Measurements from ENCODE around the gene ELP4.

DNA sequence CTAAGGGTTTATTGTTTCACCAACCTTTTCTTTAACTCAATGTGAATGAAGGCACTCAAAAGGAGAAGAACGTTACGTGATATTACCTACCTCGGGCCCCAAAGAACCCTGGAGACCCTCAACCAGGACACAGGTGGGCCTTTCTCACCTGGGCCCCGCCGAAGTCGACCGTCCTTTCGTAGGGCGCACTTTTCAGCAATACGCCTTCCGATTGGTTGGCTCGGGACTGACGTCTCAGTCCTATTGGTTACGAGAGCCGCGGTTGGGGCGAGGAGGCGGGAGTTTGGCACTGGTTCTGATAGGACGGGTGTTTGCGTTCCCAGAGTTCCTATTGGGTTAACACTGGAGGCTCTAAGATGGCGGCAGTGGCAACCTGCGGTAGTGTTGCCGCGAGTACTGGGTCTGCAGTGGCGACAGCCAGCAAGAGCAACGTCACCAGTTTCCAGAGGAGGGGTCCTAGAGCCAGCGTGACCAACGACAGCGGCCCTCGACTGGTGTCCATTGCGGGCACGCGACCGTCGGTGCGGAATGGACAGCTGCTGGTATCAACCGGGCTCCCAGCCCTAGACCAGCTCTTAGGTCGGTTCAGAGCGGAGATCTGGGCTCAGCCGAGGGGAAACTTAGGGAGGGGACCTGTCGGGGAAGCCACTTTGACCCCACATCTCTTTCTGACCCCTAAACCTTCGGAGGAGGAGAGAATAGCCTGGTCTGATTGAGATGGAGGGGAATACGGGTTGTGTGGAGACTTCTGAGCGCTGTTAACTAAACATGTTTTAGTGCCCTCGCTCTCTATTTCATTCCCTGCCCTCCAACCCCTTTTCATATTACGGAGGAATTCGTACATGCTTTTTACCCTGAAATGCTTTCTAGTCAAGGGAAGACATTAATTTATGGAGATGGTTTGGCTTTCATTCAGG, at the start of gene ELP4, which contains the start of gene IMMP1L:
- TF ChIP-seq POLR2A (IDR thresholded peaks at IDR 0.05; ENCODE audit: borderline replicate concordance, extremely low read depth, insufficient read depth, insufficient read length): peak; percentile 70
- TF ChIP-seq, protein P1, sequence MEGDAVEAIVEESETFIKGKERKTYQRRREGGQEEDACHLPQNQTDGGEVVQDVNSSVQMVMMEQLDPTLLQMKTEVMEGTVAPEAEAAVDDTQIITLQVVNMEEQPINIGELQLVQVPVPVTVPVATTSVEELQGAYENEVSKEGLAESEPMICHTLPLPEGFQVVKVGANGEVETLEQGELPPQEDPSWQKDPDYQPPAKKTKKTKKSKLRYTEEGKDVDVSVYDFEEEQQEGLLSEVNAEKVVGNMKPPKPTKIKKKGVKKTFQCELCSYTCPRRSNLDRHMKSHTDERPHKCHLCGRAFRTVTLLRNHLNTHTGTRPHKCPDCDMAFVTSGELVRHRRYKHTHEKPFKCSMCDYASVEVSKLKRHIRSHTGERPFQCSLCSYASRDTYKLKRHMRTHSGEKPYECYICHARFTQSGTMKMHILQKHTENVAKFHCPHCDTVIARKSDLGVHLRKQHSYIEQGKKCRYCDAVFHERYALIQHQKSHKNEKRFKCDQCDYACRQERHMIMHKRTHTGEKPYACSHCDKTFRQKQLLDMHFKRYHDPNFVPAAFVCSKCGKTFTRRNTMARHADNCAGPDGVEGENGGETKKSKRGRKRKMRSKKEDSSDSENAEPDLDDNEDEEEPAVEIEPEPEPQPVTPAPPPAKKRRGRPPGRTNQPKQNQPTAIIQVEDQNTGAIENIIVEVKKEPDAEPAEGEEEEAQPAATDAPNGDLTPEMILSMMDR (IDR thresholded peaks at IDR 0.05 in 2 of 3, conservative IDR thresholded peaks at IDR 0.05 in 1 of 3; ENCODE audit: borderline replicate concordance in 1 of 3, insufficient read depth in 1 of 3, low read depth in 2 of 3, low read length in 2 of 3): no peak
- TF ChIP-seq SIN3A (IDR thresholded peaks at IDR 0.05; ENCODE audit: low read depth): peak; percentile 82
- peak; percentile 95 for TF ChIP-seq YY1 (IDR thresholded peaks at IDR 0.05; ENCODE audit: extremely low read depth, insufficient replicate concordance, low read depth, low read length)
- TF ChIP-seq CBX3 (IDR thresholded peaks at IDR 0.05; ENCODE audit: low read depth): 0 out of 2 replicates have a peak, but pooled peaks have one; percentile 48

Measured in HCT116 (cell line).